Astrocyte (in vitro differentiated cells and primary cell): ENCODE data around the gene WDR54. TPM values are rescaled to one million over a fixed set of nuclear protein-coding genes. Genes with fewer than 3 reads are reported as not detected.

Source experiments
- DNase-seq: peaks from one replicate; pipeline ENCODE4 v3.0.0-alpha.2; 2010; ENCODE audit warnings: low read depth
- FAIRE-seq: peaks from 2 replicates; lab custom pipeline; 2011; peaks lifted over from hg19 to GRCh38; lab: Jason Lieb, UNC
- H2AFZ ChIP-seq: 2 replicates; pipeline ENCODE4 v1.6.0; 2012; ENCODE audit warnings: low read depth, low read length, inconsistent platforms
- H3K27ac ChIP-seq: 2 replicates; pipeline ENCODE4 v1.5.1; 2011; ENCODE audit warnings: low read depth, low read length, inconsistent platforms
- H3K27me3 ChIP-seq: 2 replicates; pipeline ENCODE4 v1.6.0; 2011; ENCODE audit warnings: low read length, inconsistent platforms; ENCODE audit not compliant: insufficient read depth
- H3K36me3 ChIP-seq: 2 replicates; pipeline ENCODE4 v1.5.1; 2011; ENCODE audit warnings: low read length, inconsistent platforms; ENCODE audit not compliant: insufficient read depth
- H3K4me1 ChIP-seq: 2 replicates; pipeline ENCODE4 v1.5.1; 2011; ENCODE audit warnings: low read length, inconsistent platforms; ENCODE audit not compliant: insufficient read depth
- H3K4me2 ChIP-seq: 2 replicates; pipeline ENCODE4 v1.6.0; 2012; ENCODE audit warnings: low read length, inconsistent platforms
- H3K4me3 ChIP-seq: 2 replicates; pipeline ENCODE4 v1.5.1; 2011; ENCODE audit warnings: low read depth, mild to moderate bottlenecking, low read length, inconsistent platforms; ENCODE audit not compliant: insufficient read depth
- H3K79me2 ChIP-seq: 2 replicates; pipeline ENCODE4 v1.6.0; 2012; ENCODE audit warnings: mild to moderate bottlenecking, low read length, inconsistent platforms; ENCODE audit not compliant: insufficient read depth
- H3K9ac ChIP-seq: 2 replicates; pipeline ENCODE4 v1.6.0; 2012; ENCODE audit warnings: mild to moderate bottlenecking, low read length, inconsistent platforms
- H3K9me3 ChIP-seq: 2 replicates; pipeline ENCODE4 v1.5.1; 2012; ENCODE audit warnings: low read depth, mild to moderate bottlenecking, low read length, inconsistent platforms; ENCODE audit not compliant: insufficient read depth
- H4K20me1 ChIP-seq: 2 replicates; pipeline ENCODE4 v1.6.0; 2012; ENCODE audit warnings: low read length, inconsistent platforms; ENCODE audit not compliant: insufficient read depth
- H3K27ac Mint-ChIP-seq: one replicate; pipeline ENCODE4 v1.8.0; 2021; ENCODE audit warnings: mild to moderate bottlenecking, mixed read lengths; ENCODE audit not compliant: unreplicated experiment
- H3K27me3 Mint-ChIP-seq: one replicate; pipeline ENCODE4 v1.8.0; 2021; ENCODE audit warnings: low read depth, mixed read lengths; ENCODE audit not compliant: unreplicated experiment
- H3K36me3 Mint-ChIP-seq: one replicate; pipeline ENCODE4 v1.8.0; 2021; ENCODE audit warnings: low read depth, mixed read lengths; ENCODE audit not compliant: unreplicated experiment
- H3K4me1 Mint-ChIP-seq: one replicate; pipeline ENCODE4 v1.8.0; 2021; ENCODE audit warnings: low read depth, mixed read lengths; ENCODE audit not compliant: unreplicated experiment
- H3K4me3 Mint-ChIP-seq: one replicate; pipeline ENCODE4 v1.8.0; 2021; ENCODE audit warnings: mild to moderate bottlenecking, moderate library complexity, mixed read lengths; ENCODE audit not compliant: unreplicated experiment
- H3K9me3 Mint-ChIP-seq: one replicate; pipeline ENCODE4 v1.8.0; 2021; ENCODE audit warnings: mild to moderate bottlenecking, mixed read lengths; ENCODE audit not compliant: unreplicated experiment
- CTCF ChIP-seq: IDR thresholded peaks from 2 replicates; pipeline ENCODE4 v1.5.1; 2011; ENCODE audit warnings: low read depth, mild to moderate bottlenecking, inconsistent platforms, low read length, moderate library complexity; ENCODE audit not compliant: insufficient read depth
- EZH2 ChIP-seq: IDR thresholded peaks from 2 replicates; pipeline ENCODE4 v1.6.1; 2012; ENCODE audit warnings: mild to moderate bottlenecking, low read length, inconsistent platforms; ENCODE audit not compliant: insufficient read depth
- total RNA-seq: library from RNA; stranded (reverse); gene quantifications from 2 replicates; pipeline ENCODE4 v1.2.1, GENCODE V29; 2021

The WDR54 gene
- total RNA-seq, 1 donor from 2014 or later: 14.8 TPM

GRCh38 chr2:74413001-74413698 lies 8.4 kb upstream of the WDR54 start:
- no peak overlapping the region for H3K4me3 Mint-ChIP-seq
- H3K27ac Mint-ChIP-seq: no peak overlapping the region
- H3K9me3 Mint-ChIP-seq: peaks cover 2% of the 10 kb centered on the region
- H3K27me3 Mint-ChIP-seq: peaks cover 26% of the 10 kb centered on the region
- Histone ChIP-seq H4K20me1 (no peaks in the 10 kb centered on the region), H3K4me1 (peaks cover 14% of the 10 kb centered on the region), H3K79me2 (no peaks in the 10 kb centered on the region), H3K27ac (no peak overlapping the region), H3K36me3 (no peaks in the 10 kb centered on the region), H3K9ac (no peak overlapping the region), H2AFZ (no peak overlapping the region), H3K27me3 (peaks cover 8% of the 10 kb centered on the region), H3K9me3 (no peaks in the 10 kb centered on the region), H3K4me3 (no peak overlapping the region), H3K4me2 (no peak overlapping the region)
- H3K36me3 Mint-ChIP-seq: no peaks in the 10 kb centered on the region
- FAIRE-seq (no peak), DNase-seq (no peak)
- peaks cover 3% of the 10 kb centered on the region for H3K4me1 Mint-ChIP-seq
- TF ChIP-seq CTCF: no peak
- no peak for TF ChIP-seq EZH2

GRCh38 chr2:74414441-74414840 lies 7.1 kb upstream of the WDR54 start:
- peak overlapping the region; percentile 38 for H3K4me3 ChIP-seq
- peak overlapping the region; percentile 87 for H2AFZ ChIP-seq
- FAIRE-seq: no peak
- TF ChIP-seq CTCF (no peak), EZH2 (no peak)
- Mint-ChIP-seq H3K27ac (no peak overlapping the region), H3K4me1 (peaks cover 3% of the 10 kb centered on the region), H3K9me3 (no peaks in the 10 kb centered on the region), H3K27me3 (peaks cover 25% of the 10 kb centered on the region), H3K4me3 (no peak overlapping the region), H3K36me3 (no peaks in the 10 kb centered on the region)
- no peaks in the 10 kb centered on the region for H4K20me1 ChIP-seq
- H3K4me2 ChIP-seq: peak overlapping the region; percentile 78
- H3K9me3 ChIP-seq: no peaks in the 10 kb centered on the region
- H3K79me2 ChIP-seq: no peaks in the 10 kb centered on the region
- H3K27me3 ChIP-seq: peaks cover 8% of the 10 kb centered on the region
- DNase-seq: no peak
- no peak overlapping the region for H3K27ac ChIP-seq
- H3K4me1 ChIP-seq: peaks cover 14% of the 10 kb centered on the region
- no peak overlapping the region for H3K9ac ChIP-seq
- H3K36me3 ChIP-seq: no peaks in the 10 kb centered on the region
